Measurements from ENCODE around the gene RASAL3. TPM values are rescaled to one million over a fixed set of nuclear protein-coding genes. Genes with fewer than 3 reads are reported as not detected.

RASAL3 gene
- total RNA-seq, 1 donor from 2014 or later, result not detected

GRCh38 chr19:15448778-15449619, 15.3 kb downstream of the RASAL3 start:
- H3K27ac Mint-ChIP-seq, result peak overlapping the region; percentile 55
- H3K27me3 Mint-ChIP-seq, result peaks cover 19% of the 10 kb centered on the region
- peak overlapping the region; percentile 85 for H3K4me3 Mint-ChIP-seq
- peak; percentile 71 for DNase-seq (ENCODE audit: extremely low spot score, unreplicated experiment)
- peaks cover 6% of the 10 kb centered on the region for H3K9me3 Mint-ChIP-seq
- no peaks in the 10 kb centered on the region for H3K36me3 Mint-ChIP-seq
- peaks cover 13% of the 10 kb centered on the region for H3K4me1 Mint-ChIP-seq (ENCODE audit: unreplicated experiment)
- TF ChIP-seq, protein P1, sequence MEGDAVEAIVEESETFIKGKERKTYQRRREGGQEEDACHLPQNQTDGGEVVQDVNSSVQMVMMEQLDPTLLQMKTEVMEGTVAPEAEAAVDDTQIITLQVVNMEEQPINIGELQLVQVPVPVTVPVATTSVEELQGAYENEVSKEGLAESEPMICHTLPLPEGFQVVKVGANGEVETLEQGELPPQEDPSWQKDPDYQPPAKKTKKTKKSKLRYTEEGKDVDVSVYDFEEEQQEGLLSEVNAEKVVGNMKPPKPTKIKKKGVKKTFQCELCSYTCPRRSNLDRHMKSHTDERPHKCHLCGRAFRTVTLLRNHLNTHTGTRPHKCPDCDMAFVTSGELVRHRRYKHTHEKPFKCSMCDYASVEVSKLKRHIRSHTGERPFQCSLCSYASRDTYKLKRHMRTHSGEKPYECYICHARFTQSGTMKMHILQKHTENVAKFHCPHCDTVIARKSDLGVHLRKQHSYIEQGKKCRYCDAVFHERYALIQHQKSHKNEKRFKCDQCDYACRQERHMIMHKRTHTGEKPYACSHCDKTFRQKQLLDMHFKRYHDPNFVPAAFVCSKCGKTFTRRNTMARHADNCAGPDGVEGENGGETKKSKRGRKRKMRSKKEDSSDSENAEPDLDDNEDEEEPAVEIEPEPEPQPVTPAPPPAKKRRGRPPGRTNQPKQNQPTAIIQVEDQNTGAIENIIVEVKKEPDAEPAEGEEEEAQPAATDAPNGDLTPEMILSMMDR (conservative IDR thresholded peaks at IDR 0.05), result no peak

DNA sequence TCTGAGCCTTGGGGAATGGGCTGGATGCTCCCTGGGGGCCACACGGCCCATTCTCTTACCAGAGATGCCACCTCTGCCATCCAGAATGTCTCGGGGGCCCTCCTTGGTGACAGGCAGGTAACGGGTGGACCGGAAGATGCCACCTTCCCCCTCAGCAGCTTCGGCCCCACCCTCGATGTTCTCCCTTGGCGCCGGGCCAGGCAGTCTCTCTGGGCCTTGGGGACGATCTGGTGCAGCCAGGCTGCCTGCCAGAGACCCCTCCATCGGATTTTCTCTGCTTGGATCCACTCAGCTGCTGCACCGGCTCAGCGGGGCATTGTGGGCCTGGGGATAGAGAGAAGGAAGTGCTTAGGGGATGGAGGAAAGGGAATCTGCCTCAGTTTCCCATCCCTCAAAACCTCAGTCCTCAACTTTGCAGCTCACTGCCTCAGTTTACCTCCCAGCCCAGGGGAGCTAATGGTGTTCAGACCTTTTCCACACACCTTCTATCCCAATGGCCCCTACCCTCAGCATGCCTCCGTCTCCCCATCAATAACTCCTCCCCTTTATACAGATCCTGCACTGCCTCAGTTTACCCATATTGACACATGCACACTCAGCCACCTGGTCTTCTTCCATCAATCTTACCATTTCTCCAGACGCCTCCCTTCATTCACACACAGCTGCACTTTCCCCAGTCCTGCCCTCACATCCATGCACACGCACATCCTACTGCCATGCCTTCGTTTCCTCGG, 16.1 kb downstream of the RASAL3 start:
- Mint-ChIP-seq H3K27me3 (peaks cover 12% of the 10 kb centered on the region), H3K4me3 (peak overlapping the region; percentile 85), H3K36me3 (no peaks in the 10 kb centered on the region), H3K9me3 (peaks cover 6% of the 10 kb centered on the region), H3K27ac (peak overlapping the region; percentile 55), H3K4me1 (ENCODE audit: unreplicated experiment) (peaks cover 13% of the 10 kb centered on the region)
- DNase-seq (ENCODE audit: extremely low spot score, unreplicated experiment), result no peak
- TF ChIP-seq, protein P1 (conservative IDR thresholded peaks at IDR 0.05), result no peak

DNA sequence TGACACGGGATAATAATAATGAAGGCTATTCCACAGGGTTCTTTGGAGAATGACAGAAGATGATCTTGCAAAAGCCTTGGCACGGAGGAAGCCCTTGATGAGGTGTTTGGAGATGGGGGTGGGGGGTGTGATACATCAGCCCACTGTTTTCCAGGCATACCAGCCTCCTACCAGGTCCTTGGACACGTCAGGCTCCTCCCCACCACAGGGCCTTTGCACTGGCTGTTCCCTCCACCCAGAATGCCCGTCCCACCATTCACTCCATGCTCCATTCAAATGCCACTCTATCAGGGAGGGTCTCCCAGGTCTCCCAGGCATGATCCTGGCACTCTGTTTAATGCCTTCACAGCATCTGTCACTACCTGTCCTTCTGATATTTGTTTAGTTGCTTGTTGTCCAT, 17.3 kb downstream of the RASAL3 start:
- H3K36me3 Mint-ChIP-seq, result no peaks in the 10 kb centered on the region
- peaks cover 6% of the 10 kb centered on the region for H3K9me3 Mint-ChIP-seq
- no peak for DNase-seq (ENCODE audit: extremely low spot score, unreplicated experiment)
- peaks cover 10% of the 10 kb centered on the region for H3K27me3 Mint-ChIP-seq
- peaks cover 13% of the 10 kb centered on the region for H3K4me1 Mint-ChIP-seq (ENCODE audit: unreplicated experiment)
- peak overlapping the region; percentile 48 for H3K4me3 Mint-ChIP-seq
- no peak overlapping the region for H3K27ac Mint-ChIP-seq
- TF ChIP-seq, protein P1 (conservative IDR thresholded peaks at IDR 0.05), result no peak

GRCh38 chr19:15445807-15446376, 18.5 kb downstream of the RASAL3 start:
- Mint-ChIP-seq H3K4me1 (ENCODE audit: unreplicated experiment) (peaks cover 13% of the 10 kb centered on the region), H3K27ac (no peak overlapping the region), H3K9me3 (peaks cover 6% of the 10 kb centered on the region), H3K36me3 (no peaks in the 10 kb centered on the region), H3K27me3 (peaks cover 3% of the 10 kb centered on the region), H3K4me3 (no peak overlapping the region)
- DNase-seq (ENCODE audit: extremely low spot score, unreplicated experiment), result no peak
- TF ChIP-seq, protein P1 (conservative IDR thresholded peaks at IDR 0.05), result no peak

- no peaks in the 10 kb centered on the region for H3K27me3 Mint-ChIP-seq
Measured at GRCh38 chr19:15445227-15445605, 19.1 kb downstream of the RASAL3 start.

More at GRCh38 chr19:15445227-15445605, 19.1 kb downstream of the RASAL3 start:
- DNase-seq (ENCODE audit: extremely low spot score, unreplicated experiment), result no peak
- H3K36me3 Mint-ChIP-seq, result no peaks in the 10 kb centered on the region
- H3K4me3 Mint-ChIP-seq, result no peak overlapping the region
- no peak overlapping the region for H3K27ac Mint-ChIP-seq
- peaks cover 7% of the 10 kb centered on the region for H3K4me1 Mint-ChIP-seq (ENCODE audit: unreplicated experiment)
- TF ChIP-seq, protein P1 (conservative IDR thresholded peaks at IDR 0.05), result no peak
- H3K9me3 Mint-ChIP-seq, result peaks cover under 1% of the 10 kb centered on the region
